WTC11 (cell line): ENCODE data around the gene HSPA1B. TPM values are rescaled to one million over a fixed set of nuclear protein-coding genes. Genes with fewer than 3 reads are reported as not detected.

ENCODE experiments used
- ATAC-seq: fragments of 200-7000 bp; cut with Tn5 transposase; 2 replicates; pipeline ENCODE4 v1.10.0; 2021; ENCODE audit warnings: mild to moderate bottlenecking, moderate library complexity
- CTCF ChIA-PET: fragments of 300-600 bp; sonication (Branson Sonifier 250); formaldehyde crosslinking; loops from one replicate; lab custom pipeline; 2021; ENCODE audit warnings: antibody characterized with exemption; lab: Charles Lee
- POLR2A ChIA-PET: fragments of 350-600 bp; sonication (Branson Sonifier 250); formaldehyde crosslinking; loops from one replicate; lab custom pipeline; 2021; ENCODE audit warnings: antibody characterized with exemption; lab: Charles Lee
- DNase-seq: peaks from one replicate; pipeline ENCODE4 v3.0.0; 2021; ENCODE audit warnings: low spot score
- H3K27ac Mint-ChIP-seq: 2 replicates; pipeline ENCODE4 v1.8.0; 2021; ENCODE audit warnings: mixed read lengths
- H3K27me3 Mint-ChIP-seq: 2 replicates; pipeline ENCODE4 v1.8.0; 2021; ENCODE audit warnings: low read depth, mild to moderate bottlenecking, moderate library complexity, mixed read lengths
- H3K36me3 Mint-ChIP-seq: 2 replicates; pipeline ENCODE4 v1.8.0; 2021; ENCODE audit warnings: mixed read lengths
- H3K4me1 Mint-ChIP-seq: 2 replicates; pipeline ENCODE4 v1.8.0; 2022; ENCODE audit warnings: mixed read lengths
- H3K4me3 Mint-ChIP-seq: 2 replicates; pipeline ENCODE4 v1.8.0; 2021; ENCODE audit warnings: mild to moderate bottlenecking, moderate library complexity, mixed read lengths
- H3K9me3 Mint-ChIP-seq: 2 replicates; pipeline ENCODE4 v1.8.0; 2021; ENCODE audit warnings: mixed read lengths
- ATF1 ChIP-seq: sonication (generic); formaldehyde crosslinking; IDR thresholded peaks from 2 replicates; pipeline ENCODE4 v1.8.1; 2023; ENCODE audit warnings: mild to moderate bottlenecking, moderate library complexity, missing genetic modification reagents
- CREM ChIP-seq: sonication (generic); formaldehyde crosslinking; IDR thresholded peaks from 2 replicates; pipeline ENCODE4 v1.8.1; 2022; ENCODE audit warnings: mild to moderate bottlenecking, missing genetic modification reagents, moderate library complexity
- ETV6 ChIP-seq: sonication (generic); formaldehyde crosslinking; IDR thresholded peaks from 2 replicates; pipeline ENCODE4 v1.8.1; 2022; ENCODE audit warnings: mild to moderate bottlenecking, missing genetic modification reagents
- FOXP1 ChIP-seq: sonication (generic); formaldehyde crosslinking; IDR thresholded peaks from 2 replicates; pipeline ENCODE4 v1.8.0; 2022; ENCODE audit warnings: missing genetic modification reagents, mild to moderate bottlenecking, moderate library complexity, borderline replicate concordance
- GABPB1 ChIP-seq: sonication (generic); formaldehyde crosslinking; IDR thresholded peaks from 2 replicates; pipeline ENCODE4 v1.8.1; 2023; ENCODE audit warnings: mild to moderate bottlenecking, missing genetic modification reagents
- GRHL2 ChIP-seq: fragments of 250-450 bp; sonication (Bioruptor Pico); IDR thresholded peaks from 2 replicates; pipeline ENCODE4 v1.8.0; 2022; ENCODE audit warnings: mild to moderate bottlenecking, moderate library complexity; ENCODE audit not compliant: insufficient replicate concordance, severe bottlenecking
- MXD4 ChIP-seq: fragments of 250-450 bp; sonication (Bioruptor Pico); IDR thresholded peaks from 2 replicates; pipeline ENCODE4 v1.8.0; 2021; ENCODE audit warnings: mild to moderate bottlenecking, moderate library complexity, borderline replicate concordance
- NFATC4 ChIP-seq: fragments of 250-450 bp; sonication (Bioruptor Pico); IDR thresholded peaks from 2 replicates; pipeline ENCODE4 v1.9.0; 2021; ENCODE audit warnings: mild to moderate bottlenecking
- NFE2L1 ChIP-seq: sonication (generic); formaldehyde crosslinking; IDR thresholded peaks from 2 replicates; pipeline ENCODE4 v1.8.1; 2023; ENCODE audit warnings: missing genetic modification reagents
- TP53 ChIP-seq: sonication (generic); formaldehyde crosslinking; IDR thresholded peaks from 2 replicates; pipeline ENCODE4 v1.8.1; 2023; ENCODE audit warnings: mild to moderate bottlenecking, missing genetic modification reagents
- USF2 ChIP-seq: sonication (generic); formaldehyde crosslinking; IDR thresholded peaks from 2 replicates; pipeline ENCODE4 v1.8.1; 2023; ENCODE audit warnings: mild to moderate bottlenecking, missing genetic modification reagents, moderate library complexity
- ZBTB21 ChIP-seq: sonication (generic); formaldehyde crosslinking; IDR thresholded peaks from 2 replicates; pipeline ENCODE4 v1.8.1; 2023; ENCODE audit warnings: mild to moderate bottlenecking, missing genetic modification reagents, borderline replicate concordance
- ZMAT4 ChIP-seq: fragments of 250-450 bp; sonication (Bioruptor Pico); IDR thresholded peaks from 2 replicates; pipeline ENCODE4 v1.9.0; 2021; ENCODE audit warnings: mild to moderate bottlenecking
- ZNF121 ChIP-seq: sonication (generic); formaldehyde crosslinking; IDR thresholded peaks from 2 replicates; pipeline ENCODE4 v1.8.0; 2023; ENCODE audit warnings: missing genetic modification reagents
- ZNF263 ChIP-seq: sonication (generic); formaldehyde crosslinking; IDR thresholded peaks from 2 replicates; pipeline ENCODE4 v1.8.1; 2022; ENCODE audit warnings: low read depth, mild to moderate bottlenecking, moderate library complexity, missing genetic modification reagents
- ZNF396 ChIP-seq: fragments of 250-450 bp; sonication (Bioruptor Pico); IDR thresholded peaks from 2 replicates; pipeline ENCODE4 v1.8.0; 2021; ENCODE audit warnings: mild to moderate bottlenecking, moderate library complexity, borderline replicate concordance
- total RNA-seq: library from RNA; stranded (reverse); gene quantifications from 3 replicates; pipeline ENCODE4 v1.2.3, GENCODE V29; 2021
- TF ChIP-seq, protein P1 (sequence below): sonication (generic); formaldehyde crosslinking; IDR thresholded peaks from 2 replicates; pipeline ENCODE4 v1.8.0; 2023; ENCODE audit warnings: missing genetic modification reagents, mild to moderate bottlenecking, borderline replicate concordance
- TF ChIP-seq, protein P2 (sequence below): sonication (generic); formaldehyde crosslinking; IDR thresholded peaks from 2 replicates; pipeline ENCODE4 v1.8.1; 2022; ENCODE audit warnings: mild to moderate bottlenecking, moderate library complexity, missing genetic modification reagents
- TF ChIP-seq, protein P3 (sequence below): sonication (generic); formaldehyde crosslinking; IDR thresholded peaks from 2 replicates; pipeline ENCODE4 v1.8.1; 2023; ENCODE audit warnings: mild to moderate bottlenecking, missing genetic modification reagents

Gene HSPA1B
- total RNA-seq, 1 experiment from 2014 or later: 75.3 TPM

- TF ChIP-seq, protein P1, sequence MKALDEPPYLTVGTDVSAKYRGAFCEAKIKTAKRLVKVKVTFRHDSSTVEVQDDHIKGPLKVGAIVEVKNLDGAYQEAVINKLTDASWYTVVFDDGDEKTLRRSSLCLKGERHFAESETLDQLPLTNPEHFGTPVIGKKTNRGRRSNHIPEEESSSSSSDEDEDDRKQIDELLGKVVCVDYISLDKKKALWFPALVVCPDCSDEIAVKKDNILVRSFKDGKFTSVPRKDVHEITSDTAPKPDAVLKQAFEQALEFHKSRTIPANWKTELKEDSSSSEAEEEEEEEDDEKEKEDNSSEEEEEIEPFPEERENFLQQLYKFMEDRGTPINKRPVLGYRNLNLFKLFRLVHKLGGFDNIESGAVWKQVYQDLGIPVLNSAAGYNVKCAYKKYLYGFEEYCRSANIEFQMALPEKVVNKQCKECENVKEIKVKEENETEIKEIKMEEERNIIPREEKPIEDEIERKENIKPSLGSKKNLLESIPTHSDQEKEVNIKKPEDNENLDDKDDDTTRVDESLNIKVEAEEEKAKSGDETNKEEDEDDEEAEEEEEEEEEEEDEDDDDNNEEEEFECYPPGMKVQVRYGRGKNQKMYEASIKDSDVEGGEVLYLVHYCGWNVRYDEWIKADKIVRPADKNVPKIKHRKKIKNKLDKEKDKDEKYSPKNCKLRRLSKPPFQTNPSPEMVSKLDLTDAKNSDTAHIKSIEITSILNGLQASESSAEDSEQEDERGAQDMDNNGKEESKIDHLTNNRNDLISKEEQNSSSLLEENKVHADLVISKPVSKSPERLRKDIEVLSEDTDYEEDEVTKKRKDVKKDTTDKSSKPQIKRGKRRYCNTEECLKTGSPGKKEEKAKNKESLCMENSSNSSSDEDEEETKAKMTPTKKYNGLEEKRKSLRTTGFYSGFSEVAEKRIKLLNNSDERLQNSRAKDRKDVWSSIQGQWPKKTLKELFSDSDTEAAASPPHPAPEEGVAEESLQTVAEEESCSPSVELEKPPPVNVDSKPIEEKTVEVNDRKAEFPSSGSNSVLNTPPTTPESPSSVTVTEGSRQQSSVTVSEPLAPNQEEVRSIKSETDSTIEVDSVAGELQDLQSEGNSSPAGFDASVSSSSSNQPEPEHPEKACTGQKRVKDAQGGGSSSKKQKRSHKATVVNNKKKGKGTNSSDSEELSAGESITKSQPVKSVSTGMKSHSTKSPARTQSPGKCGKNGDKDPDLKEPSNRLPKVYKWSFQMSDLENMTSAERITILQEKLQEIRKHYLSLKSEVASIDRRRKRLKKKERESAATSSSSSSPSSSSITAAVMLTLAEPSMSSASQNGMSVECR (CRISPR knock-in tag): no peak
- TF ChIP-seq USF2 (CRISPR knock-in tag): no peak
Observed at GRCh38 chr6:31860349-31860748, 32.8 kb downstream of the HSPA1B start (continued).

DNA sequence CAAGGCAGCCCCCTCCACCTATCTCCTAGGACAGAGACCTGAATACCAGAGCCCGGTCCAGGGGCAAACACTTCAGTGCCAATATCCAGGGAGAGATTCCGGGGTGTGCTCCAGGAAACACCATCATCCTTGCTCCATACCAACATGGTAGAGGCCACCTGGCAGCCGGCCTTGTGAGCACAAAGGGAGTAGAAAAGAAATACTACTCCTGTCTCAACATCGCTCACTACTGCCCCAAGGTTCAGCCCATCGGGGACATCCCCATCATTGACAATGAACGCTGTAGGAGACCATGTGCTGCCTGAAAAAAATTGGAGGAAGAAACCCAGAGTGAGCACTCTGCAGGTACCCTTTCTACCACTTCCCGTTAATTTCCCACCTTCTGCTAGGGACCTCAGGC lies 33.6 kb downstream of the HSPA1B start:
- Mint-ChIP-seq H3K27ac (no peak overlapping the region), H3K9me3 (no peaks in the 10 kb centered on the region), H3K4me1 (peaks cover 19% of the 10 kb centered on the region), H3K36me3 (peaks cover 21% of the 10 kb centered on the region), H3K27me3 (peaks cover 2% of the 10 kb centered on the region; the same call in 1 of the 2 replicates), H3K4me3 (peak overlapping the region; percentile 97)
- ATAC-seq (no peak), DNase-seq (no peak)
- TF ChIP-seq, protein P1 (CRISPR knock-in tag): no peak
- TF ChIP-seq, protein P2, sequence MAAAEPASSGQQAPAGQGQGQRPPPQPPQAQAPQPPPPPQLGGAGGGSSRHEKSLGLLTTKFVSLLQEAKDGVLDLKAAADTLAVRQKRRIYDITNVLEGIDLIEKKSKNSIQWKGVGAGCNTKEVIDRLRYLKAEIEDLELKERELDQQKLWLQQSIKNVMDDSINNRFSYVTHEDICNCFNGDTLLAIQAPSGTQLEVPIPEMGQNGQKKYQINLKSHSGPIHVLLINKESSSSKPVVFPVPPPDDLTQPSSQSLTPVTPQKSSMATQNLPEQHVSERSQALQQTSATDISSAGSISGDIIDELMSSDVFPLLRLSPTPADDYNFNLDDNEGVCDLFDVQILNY: no peak
- TF ChIP-seq ZNF396 (CRISPR knock-in tag) (no peak), GRHL2 (CRISPR knock-in tag) (no peak), ATF1 (CRISPR knock-in tag) (no peak), ZNF121 (no peak), TP53 (no peak), NFATC4 (CRISPR knock-in tag) (no peak), ZMAT4 (CRISPR knock-in tag) (no peak), ZBTB21 (CRISPR knock-in tag) (no peak)
- CTCF ChIA-PET: no interaction called here
- POLR2A ChIA-PET: no interaction called here

DNA sequence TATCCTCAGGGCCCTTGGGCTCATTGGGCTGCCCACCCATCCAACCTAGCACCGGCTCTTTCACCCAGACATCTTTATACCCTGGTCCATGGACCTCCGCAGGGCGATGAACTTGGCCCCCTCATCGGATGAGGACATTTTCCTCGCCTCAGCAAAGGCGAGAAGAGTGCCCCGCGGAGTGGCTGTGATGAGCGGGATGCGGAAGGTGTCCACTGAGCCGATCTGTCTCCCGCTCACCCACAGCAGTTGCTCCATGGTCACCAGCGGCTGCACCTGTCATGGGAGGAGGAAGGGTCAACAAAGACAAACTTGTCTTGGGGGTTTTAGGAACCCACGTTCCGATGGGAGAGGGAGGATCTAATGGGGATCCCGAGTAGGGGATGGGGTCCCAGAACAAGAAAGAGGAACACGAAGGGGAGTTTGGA lies 34.4 kb downstream of the HSPA1B start:
- H3K27me3 Mint-ChIP-seq: peaks cover 2% of the 10 kb centered on the region; the same call in 1 of the 2 replicates
- H3K36me3 Mint-ChIP-seq: peaks cover 20% of the 10 kb centered on the region
- DNase-seq (no peak), ATAC-seq (no peak)
- ChIA-PET CTCF (interaction anchor here (1.1 to 2.0 kb wide), 6 partner anchors 27 to 172 kb away, joined by 3 to 17 read pairs (median 8); no protein-coding TSS in a partner anchor), POLR2A (interaction anchor here (1.0 to 1.9 kb wide), 3 partner anchors 27 to 34 kb away, joined by 4 to 13 read pairs (median 4); partner anchors contain the start of gene HSPA1B)
- H3K4me1 Mint-ChIP-seq: peaks cover 19% of the 10 kb centered on the region
- peak overlapping the region; percentile 97 for H3K4me3 Mint-ChIP-seq
- H3K9me3 Mint-ChIP-seq: no peaks in the 10 kb centered on the region
- H3K27ac Mint-ChIP-seq: peak overlapping the region; percentile 56; the same call in 1 of the 2 replicates
- TF ChIP-seq TP53: no peak
- no peak for TF ChIP-seq FOXP1 (CRISPR knock-in tag)
- no peak for TF ChIP-seq GABPB1
- TF ChIP-seq ZNF263 (CRISPR knock-in tag): no peak
- TF ChIP-seq, protein P3, sequence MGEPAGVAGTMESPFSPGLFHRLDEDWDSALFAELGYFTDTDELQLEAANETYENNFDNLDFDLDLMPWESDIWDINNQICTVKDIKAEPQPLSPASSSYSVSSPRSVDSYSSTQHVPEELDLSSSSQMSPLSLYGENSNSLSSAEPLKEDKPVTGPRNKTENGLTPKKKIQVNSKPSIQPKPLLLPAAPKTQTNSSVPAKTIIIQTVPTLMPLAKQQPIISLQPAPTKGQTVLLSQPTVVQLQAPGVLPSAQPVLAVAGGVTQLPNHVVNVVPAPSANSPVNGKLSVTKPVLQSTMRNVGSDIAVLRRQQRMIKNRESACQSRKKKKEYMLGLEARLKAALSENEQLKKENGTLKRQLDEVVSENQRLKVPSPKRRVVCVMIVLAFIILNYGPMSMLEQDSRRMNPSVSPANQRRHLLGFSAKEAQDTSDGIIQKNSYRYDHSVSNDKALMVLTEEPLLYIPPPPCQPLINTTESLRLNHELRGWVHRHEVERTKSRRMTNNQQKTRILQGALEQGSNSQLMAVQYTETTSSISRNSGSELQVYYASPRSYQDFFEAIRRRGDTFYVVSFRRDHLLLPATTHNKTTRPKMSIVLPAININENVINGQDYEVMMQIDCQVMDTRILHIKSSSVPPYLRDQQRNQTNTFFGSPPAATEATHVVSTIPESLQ (CRISPR knock-in tag): no peak
- TF ChIP-seq MXD4: no peak
- no peak for TF ChIP-seq CREM (CRISPR knock-in tag)
- no peak for TF ChIP-seq ETV6 (CRISPR knock-in tag)
- TF ChIP-seq NFE2L1 (CRISPR knock-in tag): no peak
